Osteocyte (in vitro differentiated cells): Measurements from ENCODE around the gene ALDH4A1. TPM values are rescaled to one million over a fixed set of nuclear protein-coding genes. Genes with fewer than 3 reads are reported as not detected.

ENCODE experiments used
- DNase-seq: peaks from one replicate; pipeline ENCODE4 v3.0.0; 2021; ENCODE audit warnings: mixed read lengths; ENCODE audit not compliant: unreplicated experiment; ENCODE audit errors: extremely low spot score
- H3K27ac Mint-ChIP-seq: one replicate; pipeline ENCODE4 v1.8.0; 2021; ENCODE audit warnings: mild to moderate bottlenecking, mixed read lengths; ENCODE audit not compliant: unreplicated experiment
- H3K27me3 Mint-ChIP-seq: one replicate; pipeline ENCODE4 v1.8.0; 2021; ENCODE audit warnings: mixed read lengths; ENCODE audit not compliant: unreplicated experiment
- H3K36me3 Mint-ChIP-seq: one replicate; pipeline ENCODE4 v1.8.0; 2021; ENCODE audit warnings: mixed read lengths; ENCODE audit not compliant: unreplicated experiment
- H3K4me1 Mint-ChIP-seq: one replicate; pipeline ENCODE4 v1.8.0; 2021; ENCODE audit warnings: mixed read lengths; ENCODE audit not compliant: unreplicated experiment
- H3K4me3 Mint-ChIP-seq: one replicate; pipeline ENCODE4 v1.8.0; 2021; ENCODE audit warnings: mild to moderate bottlenecking, moderate library complexity, mixed read lengths; ENCODE audit not compliant: unreplicated experiment
- H3K9me3 Mint-ChIP-seq: one replicate; pipeline ENCODE4 v1.8.0; 2021; ENCODE audit warnings: mixed read lengths; ENCODE audit not compliant: unreplicated experiment
- total RNA-seq: library from RNA; stranded (reverse); gene quantifications from 2 replicates; pipeline ENCODE4 v1.2.1, GENCODE V29; 2021
- TF ChIP-seq, protein P1 (sequence below): fragments of 200-600 bp; sonication (generic); IDR thresholded peaks from 2 replicates; pipeline ENCODE4 v1.5.0; 2021; ENCODE audit warnings: antibody characterized with exemption, mild to moderate bottlenecking, moderate library complexity

ALDH4A1 gene
- total RNA-seq, 1 donor from 2014 or later: 13.8 TPM

DNA sequence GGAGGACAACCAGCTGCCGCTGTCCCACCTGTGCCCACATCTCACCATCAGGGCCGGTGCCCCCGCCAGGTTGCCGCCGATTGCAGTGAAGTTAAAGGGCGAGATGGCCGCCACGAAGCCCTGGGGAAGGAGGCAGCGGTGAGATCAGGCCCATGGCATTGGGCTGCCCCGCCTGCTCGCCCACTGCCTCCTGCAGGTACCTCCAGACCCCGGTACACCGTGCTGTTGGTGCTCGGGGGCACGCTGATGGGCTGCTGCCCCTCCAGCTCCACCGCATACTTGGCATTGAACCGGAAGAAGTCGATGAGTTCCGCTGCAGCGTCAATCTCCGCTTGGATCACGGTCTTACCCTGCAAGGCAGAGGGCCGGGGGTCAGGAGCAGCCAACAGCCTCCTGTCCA lies 19.3 kb downstream of the ALDH4A1 start:
- Mint-ChIP-seq H3K36me3 (peaks cover 11% of the 10 kb centered on the region), H3K9me3 (no peaks in the 10 kb centered on the region), H3K4me1 (no peaks in the 10 kb centered on the region), H3K4me3 (no peak overlapping the region), H3K27me3 (no peaks in the 10 kb centered on the region), H3K27ac (no peak overlapping the region)
- DNase-seq: no peak
- TF ChIP-seq, protein P1, sequence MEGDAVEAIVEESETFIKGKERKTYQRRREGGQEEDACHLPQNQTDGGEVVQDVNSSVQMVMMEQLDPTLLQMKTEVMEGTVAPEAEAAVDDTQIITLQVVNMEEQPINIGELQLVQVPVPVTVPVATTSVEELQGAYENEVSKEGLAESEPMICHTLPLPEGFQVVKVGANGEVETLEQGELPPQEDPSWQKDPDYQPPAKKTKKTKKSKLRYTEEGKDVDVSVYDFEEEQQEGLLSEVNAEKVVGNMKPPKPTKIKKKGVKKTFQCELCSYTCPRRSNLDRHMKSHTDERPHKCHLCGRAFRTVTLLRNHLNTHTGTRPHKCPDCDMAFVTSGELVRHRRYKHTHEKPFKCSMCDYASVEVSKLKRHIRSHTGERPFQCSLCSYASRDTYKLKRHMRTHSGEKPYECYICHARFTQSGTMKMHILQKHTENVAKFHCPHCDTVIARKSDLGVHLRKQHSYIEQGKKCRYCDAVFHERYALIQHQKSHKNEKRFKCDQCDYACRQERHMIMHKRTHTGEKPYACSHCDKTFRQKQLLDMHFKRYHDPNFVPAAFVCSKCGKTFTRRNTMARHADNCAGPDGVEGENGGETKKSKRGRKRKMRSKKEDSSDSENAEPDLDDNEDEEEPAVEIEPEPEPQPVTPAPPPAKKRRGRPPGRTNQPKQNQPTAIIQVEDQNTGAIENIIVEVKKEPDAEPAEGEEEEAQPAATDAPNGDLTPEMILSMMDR: no peak

DNA sequence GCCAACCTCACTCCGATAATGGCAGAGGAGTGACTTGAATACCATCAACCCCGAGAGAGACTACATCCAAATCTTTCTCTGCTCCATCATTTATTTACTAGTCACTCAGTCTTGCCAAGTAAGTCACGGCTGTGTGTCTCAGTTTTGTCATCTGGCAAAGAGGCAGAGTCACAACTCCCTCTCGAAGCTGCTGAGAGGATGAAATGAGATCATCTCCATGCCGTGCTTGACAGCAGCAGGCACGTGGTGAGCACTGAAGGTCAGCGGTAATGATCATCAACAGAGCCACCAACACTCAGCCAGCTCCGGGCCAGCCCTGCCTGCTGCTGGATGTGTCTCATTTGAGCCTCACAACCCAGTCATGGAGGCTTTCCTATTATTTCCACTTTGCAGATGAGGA lies 19.9 kb downstream of the ALDH4A1 start:
- no peak overlapping the region for H3K27ac Mint-ChIP-seq
- DNase-seq: no peak
- H3K27me3 Mint-ChIP-seq: no peaks in the 10 kb centered on the region

DNA sequence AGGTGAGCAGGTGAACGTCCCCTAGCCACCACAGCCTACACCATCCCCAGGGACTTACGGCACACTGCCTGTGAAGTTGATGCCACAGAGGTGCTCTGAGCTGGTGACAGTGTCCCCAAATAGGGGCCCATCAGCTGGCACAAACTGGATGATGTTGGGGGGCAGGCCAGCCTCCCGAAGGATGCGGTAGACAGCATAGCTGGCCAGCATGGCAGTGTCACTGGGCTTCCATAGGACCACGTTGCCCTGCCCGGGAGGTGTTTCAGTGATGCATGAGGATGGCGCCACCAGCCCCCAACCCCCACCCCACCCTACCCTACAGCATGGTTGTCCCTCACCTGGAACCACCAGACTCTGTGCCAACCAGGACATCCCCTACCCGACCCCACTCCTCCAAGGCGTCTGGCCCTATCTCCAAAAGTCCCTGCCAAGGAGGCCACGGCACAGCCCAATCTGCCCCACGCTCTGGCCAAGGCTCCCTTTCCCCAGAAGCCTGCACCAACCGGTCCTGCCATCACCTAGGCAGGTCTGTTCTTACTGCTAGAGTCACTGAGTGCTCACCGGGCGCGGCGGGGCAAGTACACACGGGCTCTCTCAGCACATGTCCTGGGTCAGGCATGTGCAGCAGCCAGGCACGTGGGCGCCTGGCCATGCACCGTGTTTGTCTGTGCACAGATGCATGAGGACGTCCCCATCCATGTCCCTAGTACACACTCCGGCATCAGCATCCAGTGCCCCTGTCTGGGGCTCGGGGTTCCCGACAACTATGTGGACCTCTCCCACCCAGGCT lies 20.5 kb downstream of the ALDH4A1 start:
- H3K36me3 Mint-ChIP-seq: peaks cover 11% of the 10 kb centered on the region
- H3K4me3 Mint-ChIP-seq: no peak overlapping the region
- H3K27me3 Mint-ChIP-seq: no peaks in the 10 kb centered on the region
- no peaks in the 10 kb centered on the region for H3K9me3 Mint-ChIP-seq
- TF ChIP-seq, protein P1: no peak
- H3K27ac Mint-ChIP-seq: no peak overlapping the region
- no peaks in the 10 kb centered on the region for H3K4me1 Mint-ChIP-seq
- DNase-seq: no peak

More for the DNA sequence above, 19.9 kb downstream of the ALDH4A1 start:
- H3K36me3 Mint-ChIP-seq: peaks cover 11% of the 10 kb centered on the region
- no peaks in the 10 kb centered on the region for H3K4me1 Mint-ChIP-seq
- TF ChIP-seq, protein P1: no peak
- H3K4me3 Mint-ChIP-seq: no peak overlapping the region
- no peaks in the 10 kb centered on the region for H3K9me3 Mint-ChIP-seq

DNA sequence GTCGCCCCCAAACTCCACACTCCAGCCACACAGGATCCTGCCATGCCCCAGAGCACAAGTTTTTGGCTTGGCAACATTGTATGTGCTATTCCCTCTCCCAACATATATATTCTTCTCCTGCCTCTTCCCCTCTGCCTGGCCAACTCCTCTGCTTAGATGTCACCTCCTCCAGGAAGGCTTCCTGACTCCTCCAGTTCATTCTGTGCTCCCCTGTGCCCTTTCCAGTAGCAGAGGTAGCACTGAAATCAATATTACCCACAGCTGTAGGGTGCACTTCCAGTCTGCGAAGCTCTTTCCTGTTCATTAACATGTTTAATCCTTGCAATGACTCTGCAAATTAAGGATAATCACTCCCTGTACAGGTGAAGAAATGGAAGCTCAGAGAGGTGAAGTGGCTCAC lies 21.2 kb downstream of the ALDH4A1 start:
- DNase-seq: no peak
- H3K4me3 Mint-ChIP-seq: no peak overlapping the region

DNA sequence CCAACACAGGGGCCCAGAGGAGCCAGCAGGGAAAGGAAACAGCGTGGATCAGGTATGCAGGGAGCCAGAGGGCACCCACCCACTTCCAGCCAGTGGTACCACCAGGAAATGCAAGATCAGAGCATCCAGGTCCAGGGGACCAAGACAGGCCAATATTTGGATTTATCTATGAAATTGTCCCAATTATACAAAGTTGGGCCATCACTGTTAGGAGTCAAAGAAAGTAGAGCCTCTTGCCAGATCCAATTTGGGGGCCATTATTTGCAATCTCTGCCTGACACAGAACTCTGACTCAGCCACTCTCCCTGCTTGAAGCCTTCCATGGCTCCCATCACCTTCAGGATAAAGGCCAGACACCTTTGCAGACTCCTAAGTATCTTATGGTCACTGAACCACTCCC lies 21.8 kb downstream of the ALDH4A1 start:
- TF ChIP-seq, protein P1: no peak
- Mint-ChIP-seq H3K4me1 (no peaks in the 10 kb centered on the region), H3K4me3 (no peak overlapping the region), H3K27ac (no peak overlapping the region), H3K9me3 (no peaks in the 10 kb centered on the region), H3K36me3 (peaks cover 11% of the 10 kb centered on the region), H3K27me3 (no peaks in the 10 kb centered on the region)
- no peak for DNase-seq

More for the DNA sequence above, 21.2 kb downstream of the ALDH4A1 start:
- Mint-ChIP-seq H3K4me1 (no peaks in the 10 kb centered on the region), H3K36me3 (peaks cover 11% of the 10 kb centered on the region), H3K9me3 (no peaks in the 10 kb centered on the region), H3K27ac (no peak overlapping the region), H3K27me3 (no peaks in the 10 kb centered on the region)
- TF ChIP-seq, protein P1: no peak
